ENCODE results near the gene MAD1L1. TPM values are rescaled to one million over a fixed set of nuclear protein-coding genes. Genes with fewer than 3 reads are reported as not detected.

Gene MAD1L1
- total RNA-seq, 1 experiment from 2014 or later: 38.5 TPM

DNA sequence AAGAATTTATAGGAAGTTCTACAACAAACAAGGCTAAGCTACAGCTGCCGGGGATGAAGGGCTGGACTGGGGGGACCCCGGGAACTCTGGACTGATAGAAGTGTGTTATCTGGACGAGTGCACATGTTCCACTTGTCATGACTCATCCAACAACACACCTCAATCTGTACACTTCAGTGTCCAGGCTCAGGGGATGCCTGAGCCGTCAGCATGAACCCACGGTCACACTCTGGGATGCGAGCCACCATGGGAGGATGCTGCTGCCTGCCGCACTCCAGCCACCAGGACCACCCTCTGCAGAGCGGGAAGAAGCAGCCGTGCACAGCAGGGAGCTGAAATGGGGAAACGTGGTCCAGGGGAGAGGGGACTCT is 67.5 kb downstream of the MAD1L1 start:
- intact Hi-C loops (cut with micrococcal nuclease): no loop called here
- Histone ChIP-seq H4K20me1 (ENCODE audit: insufficient read depth) (no peaks in the 10 kb centered on the region), H3K9me3 (ENCODE audit: control insufficient read depth in 1 of 2, insufficient read depth in 1 of 2, low read depth in 1 of 2, low read length in 2 of 2) (no peaks in the 10 kb centered on the region), H3K9me2 (ENCODE audit: insufficient read depth) (no peaks in the 10 kb centered on the region), H3K4me1 (ENCODE audit: control insufficient read depth in 1 of 2, insufficient read depth in 2 of 2, low read length in 2 of 2) (peaks cover 0 to 3% of the 10 kb centered on the region in 2 experiments; a peak in 3 of 4 replicates), H3K27ac (ENCODE audit: low read depth, low read length) (no peak overlapping the region), H3K9ac (ENCODE audit: low read length) (no peak overlapping the region), H3K4me3 (replicated peaks in 1 of 2; ENCODE audit: low read depth in 1 of 2, low read length in 2 of 2) (no peak overlapping the region), H3K79me2 (ENCODE audit: insufficient read depth, low read length) (no peaks in the 10 kb centered on the region), H3K27me3 (ENCODE audit: insufficient read depth, low read length) (no peaks in the 10 kb centered on the region), H2AFZ (ENCODE audit: low read depth, low read length, poor library complexity, severe bottlenecking) (no peak overlapping the region), H3K4me2 (ENCODE audit: low read length) (no peak overlapping the region), H3K36me3 (ENCODE audit: control insufficient read depth in 1 of 2, insufficient read depth in 2 of 2, low read length in 2 of 2) (no peaks in the 10 kb centered on the region)
- CTCF ChIA-PET: no interaction called here
- DNase-seq (ENCODE audit: low read depth, low spot score) (no peak), ATAC-seq (no peak)
- POLR2A ChIA-PET: no interaction called here
- TF ChIP-seq EGR1 (IDR thresholded peaks at IDR 0.05; ENCODE audit: low read depth): no peak
- no peak for TF ChIP-seq YY1 (IDR thresholded peaks at IDR 0.05; ENCODE audit: extremely low read depth, insufficient replicate concordance, low read depth, low read length)
- TF ChIP-seq CBX3 (IDR thresholded peaks at IDR 0.05; ENCODE audit: low read depth): no peak
- TF ChIP-seq, protein P1, sequence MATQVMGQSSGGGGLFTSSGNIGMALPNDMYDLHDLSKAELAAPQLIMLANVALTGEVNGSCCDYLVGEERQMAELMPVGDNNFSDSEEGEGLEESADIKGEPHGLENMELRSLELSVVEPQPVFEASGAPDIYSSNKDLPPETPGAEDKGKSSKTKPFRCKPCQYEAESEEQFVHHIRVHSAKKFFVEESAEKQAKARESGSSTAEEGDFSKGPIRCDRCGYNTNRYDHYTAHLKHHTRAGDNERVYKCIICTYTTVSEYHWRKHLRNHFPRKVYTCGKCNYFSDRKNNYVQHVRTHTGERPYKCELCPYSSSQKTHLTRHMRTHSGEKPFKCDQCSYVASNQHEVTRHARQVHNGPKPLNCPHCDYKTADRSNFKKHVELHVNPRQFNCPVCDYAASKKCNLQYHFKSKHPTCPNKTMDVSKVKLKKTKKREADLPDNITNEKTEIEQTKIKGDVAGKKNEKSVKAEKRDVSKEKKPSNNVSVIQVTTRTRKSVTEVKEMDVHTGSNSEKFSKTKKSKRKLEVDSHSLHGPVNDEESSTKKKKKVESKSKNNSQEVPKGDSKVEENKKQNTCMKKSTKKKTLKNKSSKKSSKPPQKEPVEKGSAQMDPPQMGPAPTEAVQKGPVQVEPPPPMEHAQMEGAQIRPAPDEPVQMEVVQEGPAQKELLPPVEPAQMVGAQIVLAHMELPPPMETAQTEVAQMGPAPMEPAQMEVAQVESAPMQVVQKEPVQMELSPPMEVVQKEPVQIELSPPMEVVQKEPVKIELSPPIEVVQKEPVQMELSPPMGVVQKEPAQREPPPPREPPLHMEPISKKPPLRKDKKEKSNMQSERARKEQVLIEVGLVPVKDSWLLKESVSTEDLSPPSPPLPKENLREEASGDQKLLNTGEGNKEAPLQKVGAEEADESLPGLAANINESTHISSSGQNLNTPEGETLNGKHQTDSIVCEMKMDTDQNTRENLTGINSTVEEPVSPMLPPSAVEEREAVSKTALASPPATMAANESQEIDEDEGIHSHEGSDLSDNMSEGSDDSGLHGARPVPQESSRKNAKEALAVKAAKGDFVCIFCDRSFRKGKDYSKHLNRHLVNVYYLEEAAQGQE (IDR thresholded peaks at IDR 0.05; ENCODE audit: low read depth): no peak
- no peak for TF ChIP-seq CEBPB (IDR thresholded peaks at IDR 0.05; ENCODE audit: low read depth)
- TF ChIP-seq ZNF274 (IDR thresholded peaks at IDR 0.05; ENCODE audit: low read depth, low read length): no peak
- no peak for TF ChIP-seq TCF7L2 (IDR thresholded peaks at IDR 0.05; ENCODE audit: borderline replicate concordance, extremely low read depth, insufficient read depth, insufficient read length)
- no peak for TF ChIP-seq RAD21 (IDR thresholded peaks at IDR 0.05; ENCODE audit: low read depth)
- no TSS peak for BruUV-seq (replicated peaks)
- RAD21 ChIA-PET (ENCODE audit: low non-redundant PET in 1 of 2, low total read pairs in 2 of 2, uncharacterized antibody in 2 of 2, unreplicated experiment in 2 of 2): no interaction called here
